Measurements from ENCODE around the gene EPHA3. TPM values are rescaled to one million over a fixed set of nuclear protein-coding genes. Genes with fewer than 3 reads are reported as not detected.
A peak's percentile ranks its signal among the peaks of the same experiment; 100 is the strongest.

The EPHA3 gene
- total and polyA plus RNA-seq, 8 donors: 0.29 to 33.9 (median 0.81) TPM

- no peaks in the 10 kb centered on the region for H3K36me3 ChIP-seq
- TF ChIP-seq POLR2AphosphoS5 (IDR thresholded peaks at IDR 0.05) (no peak), POLR2A (IDR thresholded peaks at IDR 0.05) (no peak), EP300 (IDR thresholded peaks at IDR 0.05) (no peak)
- TF ChIP-seq, protein P1, sequence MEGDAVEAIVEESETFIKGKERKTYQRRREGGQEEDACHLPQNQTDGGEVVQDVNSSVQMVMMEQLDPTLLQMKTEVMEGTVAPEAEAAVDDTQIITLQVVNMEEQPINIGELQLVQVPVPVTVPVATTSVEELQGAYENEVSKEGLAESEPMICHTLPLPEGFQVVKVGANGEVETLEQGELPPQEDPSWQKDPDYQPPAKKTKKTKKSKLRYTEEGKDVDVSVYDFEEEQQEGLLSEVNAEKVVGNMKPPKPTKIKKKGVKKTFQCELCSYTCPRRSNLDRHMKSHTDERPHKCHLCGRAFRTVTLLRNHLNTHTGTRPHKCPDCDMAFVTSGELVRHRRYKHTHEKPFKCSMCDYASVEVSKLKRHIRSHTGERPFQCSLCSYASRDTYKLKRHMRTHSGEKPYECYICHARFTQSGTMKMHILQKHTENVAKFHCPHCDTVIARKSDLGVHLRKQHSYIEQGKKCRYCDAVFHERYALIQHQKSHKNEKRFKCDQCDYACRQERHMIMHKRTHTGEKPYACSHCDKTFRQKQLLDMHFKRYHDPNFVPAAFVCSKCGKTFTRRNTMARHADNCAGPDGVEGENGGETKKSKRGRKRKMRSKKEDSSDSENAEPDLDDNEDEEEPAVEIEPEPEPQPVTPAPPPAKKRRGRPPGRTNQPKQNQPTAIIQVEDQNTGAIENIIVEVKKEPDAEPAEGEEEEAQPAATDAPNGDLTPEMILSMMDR (IDR thresholded peaks at IDR 0.05): no peak
- H3K4me3 ChIP-seq: no peak overlapping the region
- WGBS, 5 donors: 78 to 100% (median 90%) methylated on average over 1 of the region's 1 CpG
- intact Hi-C loops (cut with DNase I; ENCODE audit: low total_unique reads): no loop called here
- H3K27me3 ChIP-seq: no peaks in the 10 kb centered on the region
- no peaks in the 10 kb centered on the region for H3K9me3 ChIP-seq
- no peak for DNase-seq
- H3K4me1 ChIP-seq: no peaks in the 10 kb centered on the region
- no peak overlapping the region for H3K27ac ChIP-seq
Measured at GRCh38 chr3:89221924-89222323, 114.5 kb downstream of the EPHA3 start.

DNA sequence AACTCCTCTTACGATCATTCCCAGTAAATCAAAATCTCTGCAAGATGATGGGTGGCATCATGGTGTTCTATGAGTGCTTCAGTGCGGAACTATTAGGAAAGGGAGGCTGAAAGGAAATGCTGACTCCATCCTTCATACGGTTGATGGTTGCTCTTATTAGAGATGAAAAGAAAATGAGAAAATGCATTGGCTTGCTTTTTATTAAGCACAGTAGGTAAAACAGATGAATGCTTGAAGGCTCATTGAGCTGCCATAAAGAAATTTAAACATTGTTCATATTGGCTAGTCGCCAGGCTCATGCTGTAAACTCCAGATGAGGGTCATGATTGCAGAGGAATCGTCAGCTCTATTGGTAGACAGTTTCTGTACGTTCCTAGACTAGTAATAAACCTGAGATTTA lies 115.8 kb downstream of the EPHA3 start:
- Histone ChIP-seq H3K36me3 (no peaks in the 10 kb centered on the region), H3K27ac (no peak overlapping the region), H3K4me3 (no peak overlapping the region), H3K9me3 (no peaks in the 10 kb centered on the region), H3K27me3 (no peaks in the 10 kb centered on the region), H3K4me1 (peaks cover 0 to 10% (median 4%) of the 10 kb centered on the region in 4 donors)
- 69 to 80% (median 75%) methylated on average over 6 of the region's 6 CpGs for WGBS, 5 donors
- intact Hi-C loops (cut with DNase I; ENCODE audit: low total_unique reads): no loop called here
- peak in 1 of 2 donors; percentile 13 for DNase-seq
- no peak for TF ChIP-seq EP300 (IDR thresholded peaks at IDR 0.05)
- no peak for TF ChIP-seq POLR2AphosphoS5 (IDR thresholded peaks at IDR 0.05)
- TF ChIP-seq, protein P1 (IDR thresholded peaks at IDR 0.05): no peak
- TF ChIP-seq POLR2A (IDR thresholded peaks at IDR 0.05): no peak

DNA sequence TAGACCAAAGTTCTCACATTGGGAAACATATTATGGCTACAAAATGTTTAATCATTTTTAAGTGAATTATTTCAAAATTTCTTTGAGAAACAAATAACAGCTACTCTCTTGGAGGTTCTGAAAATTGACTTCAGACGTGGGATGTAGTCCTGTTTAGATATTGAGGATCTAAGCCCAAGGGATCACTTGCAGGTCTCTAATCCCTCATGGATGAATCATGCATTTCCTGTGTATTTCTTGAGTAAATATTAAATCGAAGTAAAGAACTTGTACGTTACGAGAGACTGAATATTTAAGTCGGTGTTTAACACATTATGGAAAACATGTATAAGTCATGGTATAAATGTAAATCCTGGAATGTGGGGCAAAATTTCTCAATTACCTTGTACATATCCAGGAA lies 119.8 kb downstream of the EPHA3 start:
- TF ChIP-seq EP300 (IDR thresholded peaks at IDR 0.05) (no peak), POLR2AphosphoS5 (IDR thresholded peaks at IDR 0.05) (no peak), POLR2A (IDR thresholded peaks at IDR 0.05) (no peak)
- TF ChIP-seq, protein P1 (IDR thresholded peaks at IDR 0.05): no peak
- Histone ChIP-seq H3K9me3 (no peaks in the 10 kb centered on the region), H3K4me3 (no peak overlapping the region), H3K36me3 (no peaks in the 10 kb centered on the region), H3K27ac (no peak overlapping the region), H3K27me3 (no peaks in the 10 kb centered on the region), H3K4me1 (peaks cover 0 to 11% (median 5%) of the 10 kb centered on the region in 4 donors)
- 57 to 76% (median 66%) methylated on average over 5 of the region's 5 CpGs for WGBS, 5 donors
- intact Hi-C loops (cut with DNase I; ENCODE audit: low total_unique reads): no loop called here
- DNase-seq: no peak

GRCh38 chr3:89227634-89228033 lies 120.2 kb downstream of the EPHA3 start:
- intact Hi-C loops (cut with DNase I; ENCODE audit: low total_unique reads): no loop called here
- Histone ChIP-seq H3K36me3 (no peaks in the 10 kb centered on the region), H3K9me3 (no peaks in the 10 kb centered on the region), H3K27ac (no peak overlapping the region), H3K4me1 (peaks cover 0 to 11% (median 5%) of the 10 kb centered on the region in 4 donors), H3K27me3 (no peaks in the 10 kb centered on the region), H3K4me3 (no peak overlapping the region)
- 15 to 27% (median 19%) methylated on average over 2 of the region's 2 CpGs for WGBS, 5 donors
- TF ChIP-seq, protein P1 (IDR thresholded peaks at IDR 0.05): no peak
- TF ChIP-seq POLR2AphosphoS5 (IDR thresholded peaks at IDR 0.05) (no peak), EP300 (IDR thresholded peaks at IDR 0.05) (no peak), POLR2A (IDR thresholded peaks at IDR 0.05) (no peak)
- no peak for DNase-seq

Data from stomach (tissue), 9 donors.